T-helper 1 cell treated with Interleukin-12 subunit alpha and Interleukin-12 subunit beta and Interleukin-4 antibody, amounts not matched to agents 30 ng/mL and 1 ng/mL, for 36 hours (primary cell): ENCODE measurements around the gene BECN2. TPM values are rescaled to one million over a fixed set of nuclear protein-coding genes. Genes with fewer than 3 reads are reported as not detected.

Source experiments
- intact Hi-C: fragments of 100-400 bp; cut with micrococcal nuclease; formaldehyde crosslinking; loops from one replicate; pipeline ENCODE4 v1.15.1; 2024
- total RNA-seq: library from RNA; stranded (reverse); gene quantifications from 2 replicates; pipeline ENCODE4 v1.2.3, GENCODE V29; 2022

BECN2 gene, protein sequence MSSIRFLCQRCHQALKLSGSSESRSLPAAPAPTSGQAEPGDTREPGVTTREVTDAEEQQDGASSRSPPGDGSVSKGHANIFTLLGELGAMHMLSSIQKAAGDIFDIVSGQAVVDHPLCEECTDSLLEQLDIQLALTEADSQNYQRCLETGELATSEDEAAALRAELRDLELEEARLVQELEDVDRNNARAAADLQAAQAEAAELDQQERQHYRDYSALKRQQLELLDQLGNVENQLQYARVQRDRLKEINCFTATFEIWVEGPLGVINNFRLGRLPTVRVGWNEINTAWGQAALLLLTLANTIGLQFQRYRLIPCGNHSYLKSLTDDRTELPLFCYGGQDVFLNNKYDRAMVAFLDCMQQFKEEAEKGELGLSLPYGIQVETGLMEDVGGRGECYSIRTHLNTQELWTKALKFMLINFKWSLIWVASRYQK
- total RNA-seq, result not detected in 2 replicates

DNA sequence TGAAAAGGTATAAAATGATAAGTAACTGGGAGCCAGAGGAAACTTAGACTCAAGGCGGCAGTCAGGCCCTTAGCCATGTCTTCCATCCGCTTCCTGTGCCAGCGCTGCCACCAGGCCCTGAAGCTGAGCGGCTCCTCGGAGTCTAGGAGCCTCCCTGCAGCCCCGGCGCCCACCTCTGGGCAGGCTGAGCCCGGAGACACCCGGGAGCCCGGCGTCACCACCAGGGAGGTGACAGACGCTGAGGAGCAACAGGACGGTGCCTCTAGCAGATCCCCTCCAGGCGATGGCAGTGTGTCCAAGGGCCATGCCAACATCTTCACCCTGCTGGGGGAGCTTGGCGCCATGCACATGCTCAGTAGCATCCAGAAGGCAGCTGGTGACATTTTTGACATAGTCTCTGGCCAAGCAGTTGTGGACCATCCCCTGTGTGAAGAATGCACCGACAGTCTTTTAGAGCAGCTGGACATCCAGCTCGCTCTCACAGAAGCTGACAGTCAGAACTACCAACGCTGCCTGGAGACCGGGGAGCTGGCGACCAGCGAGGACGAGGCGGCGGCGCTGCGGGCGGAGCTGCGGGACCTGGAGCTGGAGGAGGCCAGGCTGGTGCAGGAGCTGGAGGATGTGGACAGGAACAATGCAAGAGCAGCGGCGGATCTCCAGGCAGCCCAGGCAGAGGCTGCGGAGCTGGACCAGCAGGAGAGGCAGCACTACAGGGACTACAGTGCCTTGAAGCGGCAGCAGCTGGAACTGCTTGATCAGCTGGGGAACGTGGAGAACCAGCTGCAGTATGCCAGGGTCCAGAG is at the start of gene BECN2:
Gene BECN2, plus strand, starts transcription at position 76 of the 803 bp plus-strand sequence. Its CDS starts 0 bp downstream, at position 76.
- intact Hi-C loops, result no loop called here

DNA sequence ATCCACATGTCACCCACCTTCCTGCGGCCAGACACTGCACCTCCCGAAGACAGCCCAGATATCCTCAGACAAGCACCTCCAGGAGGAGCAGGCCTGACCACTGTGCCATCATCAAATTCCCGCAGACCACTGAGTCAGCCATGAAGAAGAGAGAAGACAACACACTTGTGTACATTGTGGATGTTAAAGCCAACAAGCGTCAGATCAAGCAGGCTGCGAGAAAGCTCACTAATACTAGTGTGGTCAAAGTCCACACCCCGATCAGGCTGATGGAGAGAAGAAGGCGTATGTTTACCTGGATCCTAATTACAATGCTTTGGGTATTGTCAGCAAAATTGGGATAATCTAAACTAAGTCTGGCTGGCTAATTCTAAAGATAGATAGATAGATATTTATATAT is 41.4 kb upstream of the BECN2 start:
- intact Hi-C loops, result no loop called here

DNA sequence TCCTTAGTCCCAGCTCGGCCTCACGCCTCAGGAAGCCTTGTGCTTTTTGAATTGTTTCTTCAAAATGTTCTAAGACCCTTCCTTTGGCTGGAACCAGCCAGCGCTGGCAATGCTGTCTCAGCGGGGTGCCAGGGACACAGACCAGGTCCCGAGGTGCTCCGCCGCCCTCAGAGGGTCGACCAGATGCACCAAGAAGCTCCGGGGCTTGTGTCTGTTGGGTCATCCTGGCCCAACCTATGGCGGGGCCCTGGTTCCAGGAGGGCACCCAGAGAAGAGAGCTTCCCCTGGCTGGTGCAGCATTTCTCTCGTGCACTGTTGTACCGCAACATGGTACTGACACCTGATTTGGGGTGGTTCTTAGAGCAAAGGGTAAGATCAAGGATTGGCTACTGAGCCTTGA is 40.1 kb upstream of the BECN2 start:
- intact Hi-C loops, result no loop called here

DNA sequence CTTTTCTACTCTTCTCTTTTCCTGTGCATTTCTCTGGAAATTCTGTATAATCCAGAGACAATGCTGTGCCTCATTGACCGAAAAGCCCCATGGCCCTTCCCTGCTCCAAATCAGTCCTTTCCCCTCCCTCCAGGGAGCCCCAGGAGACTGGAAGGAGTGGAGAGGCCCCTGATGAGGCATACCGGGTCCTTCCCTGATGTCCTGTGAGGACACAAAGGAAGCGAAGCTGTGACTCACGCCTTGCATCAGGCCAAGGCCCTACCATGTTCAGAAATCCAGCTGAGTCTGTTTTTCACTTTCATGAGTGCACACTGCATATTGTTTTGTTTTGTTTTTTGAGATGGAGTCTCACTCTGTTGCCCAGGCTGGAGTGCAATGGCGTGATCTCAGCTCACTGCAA is 38.7 kb upstream of the BECN2 start:
- intact Hi-C loops, result no loop called here

DNA sequence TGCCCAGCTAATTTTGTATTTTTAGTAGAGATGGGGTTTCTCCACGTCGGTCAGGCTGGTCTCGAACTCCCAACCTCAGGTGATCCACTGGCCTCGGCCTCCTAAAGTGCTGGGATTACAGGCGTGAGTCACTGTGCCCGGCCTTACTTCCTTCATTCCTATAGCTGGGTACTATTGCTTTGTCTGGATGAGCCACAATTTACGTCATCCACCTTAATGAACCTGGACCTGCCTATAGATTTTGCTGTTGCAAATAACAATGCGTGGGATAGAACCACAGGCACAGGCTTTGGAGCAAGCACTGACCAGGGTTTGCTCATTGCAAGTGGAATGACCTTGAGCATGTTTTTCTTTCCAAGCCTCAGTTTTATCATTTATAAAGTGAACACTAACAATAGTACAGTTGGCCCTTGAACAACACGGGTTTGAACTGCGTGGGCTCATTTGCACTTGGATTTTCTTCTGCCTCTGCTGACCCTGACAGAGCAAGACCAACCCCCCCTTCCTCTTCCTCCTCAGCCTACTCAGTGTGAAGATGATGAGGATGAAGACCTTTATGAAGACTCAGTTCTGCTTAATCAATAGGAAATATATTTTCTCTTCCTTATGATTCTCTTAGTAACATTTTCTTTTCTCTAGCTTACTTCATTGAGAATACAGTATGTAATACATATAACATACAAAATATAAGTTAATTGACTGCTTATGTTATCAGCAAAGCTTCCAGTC is 33.3 kb upstream of the BECN2 start:
- intact Hi-C loops, result no loop called here

DNA sequence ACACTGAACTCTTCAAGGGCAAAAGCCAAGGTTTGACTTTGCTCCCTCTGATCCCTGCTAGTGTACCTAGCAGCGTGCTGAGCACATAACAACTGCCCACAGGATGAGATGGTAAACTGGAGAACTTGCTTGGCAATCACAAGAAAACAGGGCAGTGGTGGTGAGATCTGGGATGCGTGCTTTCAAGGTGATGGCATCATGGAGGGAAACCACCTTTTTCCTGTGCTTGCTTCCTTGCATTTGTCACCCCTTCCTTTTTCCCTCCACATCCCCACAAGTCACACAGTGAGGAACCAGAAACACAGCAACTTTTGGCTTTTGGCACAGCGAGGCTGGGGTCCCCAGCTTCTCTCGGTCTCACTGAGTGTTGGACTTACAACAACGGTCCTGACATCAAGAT is 31.4 kb upstream of the BECN2 start:
- intact Hi-C loops, result no loop called here

DNA sequence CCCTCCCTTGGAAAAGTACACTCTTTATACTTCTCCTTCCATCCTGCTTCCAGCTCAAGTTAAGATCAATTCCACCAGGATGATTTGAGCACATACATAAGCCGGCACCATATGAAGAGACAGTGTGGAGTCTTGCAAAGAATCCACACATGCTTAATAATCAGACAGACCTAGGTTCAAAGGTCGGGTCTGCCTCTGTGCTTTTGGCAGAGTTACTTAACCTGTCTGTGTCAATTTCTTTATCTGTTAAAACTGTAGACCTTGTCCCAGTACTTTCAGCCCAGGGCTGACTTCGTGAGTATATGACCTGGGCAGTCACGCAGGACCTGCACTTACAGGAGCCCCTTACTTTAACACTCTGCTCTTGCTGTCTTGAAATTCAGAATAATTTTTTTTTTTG is 30.2 kb upstream of the BECN2 start:
- intact Hi-C loops, result no loop called here

DNA sequence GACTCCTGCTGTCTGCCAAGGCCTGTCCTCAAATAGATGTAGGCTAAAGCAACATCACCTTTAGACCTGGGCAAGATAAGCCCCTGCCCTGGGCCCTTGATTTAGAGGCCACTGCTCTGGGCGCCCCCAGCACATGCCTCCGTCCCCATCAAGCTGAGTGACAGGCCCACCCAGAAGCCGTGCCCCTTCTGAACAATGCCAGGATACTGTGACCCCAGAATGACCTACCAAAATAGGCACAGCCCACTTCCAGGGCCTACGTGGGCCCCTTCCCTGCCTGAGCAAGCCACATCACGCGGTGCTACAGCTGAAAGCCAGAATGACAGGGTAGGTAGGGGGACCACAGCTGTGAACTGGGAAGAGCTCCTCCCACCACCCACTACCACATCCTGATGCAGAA is 24.7 kb upstream of the BECN2 start:
- intact Hi-C loops, result no loop called here

DNA sequence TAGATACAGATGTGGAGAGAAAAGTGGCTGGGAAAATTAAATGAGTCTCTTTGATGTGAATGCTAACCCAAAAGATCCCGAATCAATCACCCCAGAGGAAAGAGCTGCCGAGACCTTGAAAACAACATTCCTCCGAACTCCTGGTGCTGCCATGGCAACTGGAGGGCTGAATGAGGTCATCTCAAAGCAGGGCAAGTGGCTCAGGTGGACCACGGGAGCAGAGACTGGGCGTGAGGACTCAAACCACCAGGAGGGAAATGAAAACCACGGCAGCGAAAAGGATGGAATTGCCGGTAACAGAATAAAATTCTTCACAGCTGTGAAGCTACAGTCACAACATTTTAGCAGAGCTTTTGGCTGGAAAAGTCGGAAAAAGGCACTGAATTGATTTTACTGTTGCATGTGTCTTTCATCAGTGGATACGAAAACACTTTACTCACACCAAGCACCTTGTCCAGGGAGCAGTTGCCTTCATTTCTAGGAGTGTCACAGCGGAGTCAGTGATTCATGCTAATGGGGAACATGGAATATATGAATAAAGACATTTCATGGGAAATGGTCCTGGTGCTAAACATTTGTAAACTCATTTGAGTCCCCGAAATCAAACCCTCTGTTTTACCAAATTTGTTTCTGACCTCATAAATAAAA is 23.2 kb upstream of the BECN2 start:
- intact Hi-C loops, result no loop called here

DNA sequence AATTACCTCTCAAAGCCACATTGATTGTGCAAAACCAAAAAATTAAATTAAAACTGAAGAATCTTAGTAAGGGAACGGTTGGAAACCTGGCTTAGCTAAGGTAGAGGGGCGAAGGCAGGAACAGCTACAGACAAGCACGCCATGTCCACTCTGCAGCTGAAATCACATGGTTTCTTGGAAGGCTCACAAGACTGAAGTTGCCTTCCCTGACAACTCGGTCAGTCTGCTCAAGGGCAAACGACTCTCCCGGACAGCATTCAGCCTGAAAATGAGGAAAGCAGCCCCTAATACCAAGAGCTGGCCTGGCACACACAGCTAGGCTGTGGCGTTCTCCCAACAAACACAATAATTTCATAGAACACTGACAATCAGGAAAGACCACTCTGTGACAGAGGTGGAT is 22.7 kb upstream of the BECN2 start:
- intact Hi-C loops, result no loop called here

DNA sequence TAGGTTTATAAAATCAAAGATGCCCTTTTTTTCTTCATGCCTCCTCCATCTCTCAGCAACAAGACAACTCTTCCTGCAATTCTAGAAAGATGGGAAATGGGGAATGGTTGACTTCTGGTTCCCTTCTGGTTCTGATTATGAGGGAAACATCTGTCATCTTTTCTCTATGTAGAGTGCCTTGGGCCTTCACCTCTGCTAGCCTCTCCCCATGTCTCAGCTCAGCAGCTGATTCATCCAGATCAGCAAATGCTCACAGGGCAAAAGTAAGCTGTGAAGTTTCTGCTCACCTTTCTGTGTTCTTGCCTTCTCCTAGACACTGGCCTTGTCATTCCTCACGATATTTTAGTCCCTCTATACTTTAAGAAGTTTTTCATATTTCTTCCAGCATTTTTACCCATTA is 17.8 kb upstream of the BECN2 start:
- intact Hi-C loops, result no loop called here

DNA sequence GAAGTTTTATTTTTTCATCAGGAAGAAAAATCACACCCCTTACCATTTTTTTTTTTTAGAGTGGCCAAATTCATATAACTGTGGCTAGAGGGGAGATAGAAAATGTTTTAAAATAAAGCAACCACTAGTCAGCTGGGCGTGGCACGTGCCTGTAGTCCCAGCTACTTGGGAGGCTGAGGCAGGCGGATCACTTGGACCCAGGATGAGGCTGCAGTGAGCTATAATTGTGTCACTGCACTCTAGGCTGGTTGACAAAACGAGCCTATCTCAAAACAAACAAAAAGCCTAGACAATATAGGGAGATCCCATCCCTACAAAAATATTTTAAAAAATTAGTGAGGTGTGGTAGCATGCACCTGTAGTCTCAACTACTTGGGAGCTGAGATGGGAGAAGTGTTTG is 14.8 kb upstream of the BECN2 start:
- intact Hi-C loops, result no loop called here

DNA sequence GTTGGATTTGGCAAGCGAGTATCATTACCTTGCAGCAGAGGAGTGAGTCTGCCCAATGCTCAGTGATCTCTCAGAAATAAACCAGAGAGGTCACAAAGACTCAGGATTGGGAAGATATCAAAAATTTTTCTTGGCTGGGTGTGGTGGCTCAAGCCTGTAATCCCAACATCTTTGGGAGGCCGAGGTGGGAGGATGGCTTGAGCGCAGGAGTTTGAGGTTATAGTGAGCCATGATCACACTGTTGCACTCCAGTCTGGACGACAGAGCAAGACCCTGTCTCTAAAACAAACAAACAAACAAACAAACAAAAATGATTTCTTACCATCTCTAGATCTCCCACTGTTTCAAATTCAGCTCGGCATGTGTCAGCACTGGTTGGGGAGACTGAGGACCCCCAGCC is 13.3 kb upstream of the BECN2 start:
- intact Hi-C loops, result no loop called here

DNA sequence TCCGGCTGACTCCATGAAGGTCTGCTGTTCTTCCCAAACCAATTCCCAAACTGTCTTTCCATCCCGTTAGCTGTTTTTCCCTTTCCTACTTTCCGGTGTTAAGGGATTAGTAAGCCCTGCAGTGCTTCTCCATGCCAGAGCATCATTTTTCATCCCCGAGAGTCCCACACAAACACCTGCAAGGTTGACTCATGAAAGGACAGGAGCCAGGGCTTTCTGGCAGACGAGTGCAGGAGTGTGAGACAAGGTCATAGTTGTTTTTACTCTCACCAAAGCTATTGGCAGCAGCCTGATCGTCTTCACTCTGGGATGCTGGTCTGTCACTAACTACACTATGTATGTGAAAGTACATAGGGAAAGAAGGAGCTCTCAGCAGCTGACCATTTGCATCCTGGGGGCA is 10.2 kb upstream of the BECN2 start:
- intact Hi-C loops, result no loop called here

DNA sequence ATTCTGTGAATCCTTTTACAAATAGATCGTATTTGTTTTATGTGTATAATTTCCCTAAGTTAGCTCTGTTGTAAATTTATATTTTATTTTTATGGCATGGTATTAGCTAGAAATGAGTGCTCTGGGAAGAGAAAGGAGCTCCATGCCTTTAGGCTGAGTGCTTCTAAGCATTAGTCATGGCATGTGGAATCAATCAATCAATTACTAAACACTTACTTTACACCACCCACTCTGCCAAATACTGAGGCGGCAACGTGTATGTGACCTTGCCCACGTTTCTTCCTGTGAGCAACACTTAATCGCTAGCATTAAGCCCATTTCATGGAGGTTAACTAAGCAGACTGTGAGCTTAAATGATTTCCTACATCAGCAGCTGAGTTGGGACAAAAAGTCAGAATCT is 7.2 kb upstream of the BECN2 start:
- intact Hi-C loops, result no loop called here

DNA sequence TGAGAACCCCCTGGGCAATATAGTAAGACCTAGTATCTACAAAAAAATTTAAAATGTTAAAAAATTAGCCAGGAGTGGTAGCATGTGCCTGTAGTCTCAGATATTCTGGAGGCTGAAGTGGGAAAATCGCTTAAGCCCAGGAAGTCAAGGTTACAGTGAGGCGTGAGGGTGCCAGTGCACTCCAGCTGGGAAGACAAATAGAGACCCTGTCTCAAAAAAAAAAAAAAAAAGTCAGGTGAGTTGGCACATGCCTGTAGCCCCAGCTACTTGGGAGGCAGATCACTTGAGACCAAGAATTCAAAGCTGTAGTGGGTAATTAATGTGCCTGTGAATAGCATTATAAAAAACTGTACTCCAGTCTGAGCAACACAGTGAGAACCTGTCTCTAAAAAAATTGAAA is 4.6 kb downstream of the BECN2 start:
- intact Hi-C loops, result no loop called here

DNA sequence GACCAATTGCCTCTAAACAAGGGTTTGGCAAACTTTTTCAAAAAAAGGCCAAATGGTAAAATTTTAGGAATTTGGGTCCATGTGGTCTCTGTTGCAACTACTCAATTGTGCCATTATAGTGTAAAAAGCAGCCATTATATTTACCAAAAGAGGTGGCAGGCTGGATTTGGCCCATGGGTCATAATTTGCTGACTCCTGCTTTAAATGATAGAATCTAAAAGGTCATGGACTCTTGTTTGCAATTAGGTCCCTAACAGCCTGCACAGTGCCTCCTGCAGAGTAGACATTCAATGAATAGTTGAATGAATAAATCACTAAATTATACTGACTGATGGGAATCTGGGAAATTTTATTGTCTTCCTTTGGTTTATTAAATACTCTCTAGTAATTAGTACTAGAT is 6.2 kb downstream of the BECN2 start:
- intact Hi-C loops, result no loop called here

DNA sequence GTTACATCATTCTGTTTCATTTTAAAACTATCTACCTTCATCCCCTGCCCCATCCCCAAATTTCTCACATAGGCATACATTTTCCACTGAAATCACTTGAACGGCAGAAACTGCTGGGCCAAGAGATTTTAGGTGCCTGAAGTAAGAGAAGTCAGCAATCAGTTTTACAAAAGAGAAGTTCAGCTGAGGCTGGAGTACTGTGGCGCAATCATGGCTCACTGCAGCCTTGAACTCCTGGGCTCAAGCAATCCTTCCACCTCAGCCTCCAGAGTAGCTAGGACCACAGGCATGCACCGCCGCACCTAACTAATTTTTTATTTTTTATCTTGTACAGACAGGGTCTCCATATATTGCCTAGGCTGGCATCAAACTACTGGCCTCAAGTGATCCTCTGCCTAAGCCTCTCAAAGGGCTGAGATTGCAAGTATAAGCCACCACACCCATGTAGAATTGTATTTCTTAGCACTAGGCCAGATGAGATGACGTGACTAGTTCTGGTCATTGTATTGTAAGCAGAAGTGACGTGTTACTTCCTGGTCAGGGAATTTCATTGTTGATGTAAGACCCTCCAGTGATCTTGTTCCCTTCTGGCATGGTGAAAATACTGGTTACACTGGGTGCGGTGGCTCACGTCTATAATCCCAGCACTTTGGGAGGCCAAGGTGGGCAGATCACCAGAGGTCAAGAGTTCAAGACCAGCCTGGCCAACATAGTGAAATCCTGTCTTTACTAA is 7.1 kb downstream of the BECN2 start:
- intact Hi-C loops, result no loop called here

DNA sequence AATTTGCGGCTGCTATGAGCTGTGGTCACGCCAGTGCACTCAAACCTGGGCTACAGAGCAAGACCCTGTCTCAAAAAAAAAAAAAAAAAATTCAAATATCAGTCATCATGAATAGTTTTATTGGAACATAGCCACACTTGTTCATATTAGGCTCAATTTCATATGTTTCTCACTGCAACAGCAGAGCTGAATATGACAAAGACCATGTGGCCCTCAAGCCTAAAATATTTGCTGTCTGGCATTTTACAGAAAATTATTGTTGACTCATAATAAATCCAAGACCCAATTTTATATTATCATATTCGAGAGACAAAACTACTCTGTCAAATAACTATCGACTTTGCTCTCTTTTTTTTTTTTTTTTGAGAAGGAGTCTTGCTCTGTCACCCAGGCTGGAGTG is 11.0 kb downstream of the BECN2 start:
- intact Hi-C loops, result no loop called here

DNA sequence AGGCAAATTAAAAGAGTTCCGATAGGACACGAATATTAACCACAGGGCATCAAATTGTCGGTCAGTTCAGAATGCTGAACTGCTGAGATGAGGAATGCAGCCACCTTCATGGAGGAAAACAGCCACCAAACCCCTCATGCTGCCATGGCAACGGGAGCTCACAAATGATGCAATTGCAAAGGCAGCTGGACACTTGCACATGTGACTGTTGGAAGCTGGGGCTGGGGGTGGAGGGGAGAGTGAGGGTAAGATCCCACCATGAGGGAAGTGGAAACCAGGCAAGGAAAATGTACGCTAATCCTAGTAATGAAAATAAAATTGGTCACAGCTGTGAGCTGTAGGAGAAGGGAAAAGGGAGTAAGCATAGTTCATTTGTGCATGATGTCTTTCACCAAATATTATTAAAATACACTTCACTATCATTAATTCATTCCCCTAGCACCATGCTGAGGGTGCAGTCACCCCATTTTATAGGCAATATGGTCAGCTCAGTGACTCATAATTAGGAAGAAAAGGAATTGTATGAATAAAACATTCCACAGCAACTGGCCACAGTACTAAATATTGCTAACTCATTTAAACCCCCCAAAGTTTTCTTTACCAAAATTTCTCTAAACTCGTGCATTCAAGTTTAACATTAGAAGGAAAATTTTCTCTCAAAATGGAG is 15.3 kb downstream of the BECN2 start:
- intact Hi-C loops, result no loop called here
